Keratinocyte (primary cell): ENCODE measurements around the gene WDR33.

Experiments
- CTCF ChIP-seq, 3 experiments: IDR thresholded peaks in 1 of 3; conservative IDR thresholded peaks in 1 of 3; optimal IDR thresholded peaks in 1 of 3; 2 replicates in 2 of 3; 3 replicates in 1 of 3; pipeline versions ENCODE3 to v1.5.1; 2011; ENCODE audit warnings: low read length in 3 of 3, mild to moderate bottlenecking in 3 of 3, moderate library complexity in 2 of 3, control low read depth in 1 of 3, inconsistent platforms in 1 of 3; ENCODE audit not compliant: insufficient read depth in 2 of 3; ENCODE audit errors: extremely low read depth in 1 of 3
- EZH2 ChIP-seq: IDR thresholded peaks from one replicate; pipeline ENCODE4 v1.6.1; 2012; ENCODE audit warnings: inconsistent platforms, mild to moderate bottlenecking, low read length, moderate library complexity

GRCh38 chr2:127841466-127842178, 30.7 kb upstream of the WDR33 start:
- no peak for TF ChIP-seq EZH2
- no peak for TF ChIP-seq CTCF (optimal IDR thresholded peaks at IDR 0.05 in 1 of 3, IDR thresholded peaks at IDR 0.05 in 1 of 3, conservative IDR thresholded peaks at IDR 0.05 in 1 of 3; ENCODE audit: extremely low read depth in 1 of 3, insufficient read depth in 2 of 3, low read length in 3 of 3)
